ENCODE results near the gene GJB4.
"Not testable (repeated sequence)": the region's sequence is repeated elsewhere in the genome, so short reads cannot be mapped to it uniquely, and the experiment has no call there.

Gene GJB4

DNA sequence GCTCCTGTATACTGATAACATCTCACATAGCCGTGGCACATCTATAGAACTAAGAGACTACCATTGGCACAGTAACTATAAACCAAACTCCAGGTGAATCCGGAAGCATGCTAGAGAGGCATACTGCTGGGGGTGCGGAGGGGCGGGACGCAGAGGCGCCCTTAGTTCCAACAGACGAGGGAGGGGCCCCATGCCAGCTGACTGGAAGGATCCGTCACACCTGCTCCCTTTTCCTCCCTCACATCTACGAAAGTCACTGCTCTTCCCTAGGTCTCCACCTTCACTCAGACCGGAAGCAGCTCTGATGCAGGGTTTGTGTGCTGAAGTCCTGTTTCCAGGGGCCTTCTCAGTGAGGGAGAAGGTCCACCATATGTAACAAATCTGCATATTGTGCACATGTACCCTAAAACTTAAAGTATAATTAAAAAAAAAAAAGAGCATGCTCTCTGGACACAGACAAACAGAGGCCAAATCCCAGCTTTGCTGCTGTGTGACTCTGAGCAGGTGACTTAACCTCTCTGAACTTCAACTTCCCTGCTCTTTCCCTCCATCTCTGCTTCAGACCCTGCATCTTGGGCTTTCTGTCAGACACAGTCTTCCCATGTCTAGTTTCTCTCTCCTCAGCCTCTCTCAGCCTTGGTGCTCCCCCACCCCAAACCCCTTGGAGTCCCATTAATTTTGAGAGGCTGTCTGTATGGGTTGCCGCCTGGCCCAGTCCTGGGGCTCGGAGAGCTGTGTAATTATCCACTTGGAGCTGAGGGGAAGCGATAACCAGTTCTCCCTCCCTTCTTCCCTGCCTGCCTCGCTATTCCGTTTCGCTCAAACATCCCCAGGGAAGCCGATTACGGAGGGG is 12.5 kb upstream of the GJB4 start:
- no peak for DNase-seq (ENCODE audit: extremely low read depth in 1 of 2, low read depth in 1 of 2)

- no peak for DNase-seq (ENCODE audit: extremely low read depth in 1 of 2, low read depth in 1 of 2)
Measured at GRCh38 chr1:34747638-34747941, 11.9 kb upstream of the GJB4 start.

GRCh38 chr1:34749992-34750391 is 9.5 kb upstream of the GJB4 start:
- DNase-seq (ENCODE audit: extremely low read depth in 1 of 2, low read depth in 1 of 2) = no peak

GRCh38 chr1:34750610-34751009 is 8.9 kb upstream of the GJB4 start:
- DNase-seq (ENCODE audit: extremely low read depth in 1 of 2, low read depth in 1 of 2) = no peak

DNA sequence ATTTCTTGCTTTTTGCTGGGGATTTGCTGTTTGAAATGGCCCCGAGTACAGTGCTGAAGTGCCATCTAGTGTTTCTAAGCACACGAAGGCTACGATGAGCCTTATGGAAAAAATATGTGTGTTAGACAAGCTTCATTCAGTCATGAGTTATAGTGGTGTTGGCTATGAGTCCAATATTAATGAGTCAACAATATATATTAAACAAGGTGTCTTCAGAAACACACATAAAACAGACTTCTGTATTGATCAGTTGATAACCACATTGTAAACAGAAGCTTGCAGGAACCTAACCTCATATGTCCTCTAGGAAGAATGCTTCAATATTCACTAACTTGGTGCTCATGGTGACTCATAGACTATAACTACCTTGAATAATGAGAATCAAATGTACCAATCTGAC is 6.4 kb upstream of the GJB4 start:
- no peak for DNase-seq (ENCODE audit: extremely low read depth in 1 of 2, low read depth in 1 of 2)

DNA sequence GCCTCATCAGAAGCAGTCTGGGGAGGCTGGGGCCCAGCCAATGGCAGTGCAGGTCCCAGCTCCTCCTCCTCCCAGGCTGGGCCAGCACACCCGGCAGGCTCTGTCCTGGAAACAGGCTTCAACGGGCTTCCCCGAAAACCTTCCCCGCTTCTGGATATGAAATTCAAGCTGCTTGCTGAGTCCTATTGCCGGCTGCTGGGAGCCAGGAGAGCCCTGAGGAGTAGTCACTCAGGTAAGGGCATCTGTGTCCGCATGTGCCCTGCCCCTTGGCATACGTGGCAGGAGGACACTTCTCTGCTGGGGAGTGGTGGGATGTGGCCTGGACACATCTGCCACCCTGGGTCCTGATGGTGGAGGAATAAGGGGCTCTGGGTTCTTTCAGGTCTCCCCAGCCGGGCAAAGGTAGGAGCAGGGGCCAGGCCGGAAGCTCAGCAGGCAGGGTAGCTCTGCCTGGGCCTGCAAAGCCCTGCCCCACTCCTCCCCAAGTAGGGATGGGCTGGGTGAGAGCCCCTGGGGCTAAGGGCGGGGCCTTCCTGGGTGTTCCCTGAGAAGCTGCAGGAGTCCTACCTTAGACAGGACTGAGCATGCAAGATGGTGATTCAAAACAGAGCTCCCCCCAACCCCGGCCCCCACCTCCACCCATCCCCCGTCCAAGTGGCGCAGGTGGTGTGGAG is 4.4 kb upstream of the GJB4 start, which contains the start of gene GJB5:
Gene GJB5, plus strand, starts transcription at position 84 of the 674 bp plus-strand sequence. CDS start 2,284 bp downstream, outside the sequence.
- no peak for DNase-seq (ENCODE audit: extremely low read depth in 1 of 2, low read depth in 1 of 2)

GRCh38 chr1:34755961-34756360 is 3.6 kb upstream of the GJB4 start:
- DNase-seq (ENCODE audit: extremely low read depth in 1 of 2, low read depth in 1 of 2) = no peak

DNA sequence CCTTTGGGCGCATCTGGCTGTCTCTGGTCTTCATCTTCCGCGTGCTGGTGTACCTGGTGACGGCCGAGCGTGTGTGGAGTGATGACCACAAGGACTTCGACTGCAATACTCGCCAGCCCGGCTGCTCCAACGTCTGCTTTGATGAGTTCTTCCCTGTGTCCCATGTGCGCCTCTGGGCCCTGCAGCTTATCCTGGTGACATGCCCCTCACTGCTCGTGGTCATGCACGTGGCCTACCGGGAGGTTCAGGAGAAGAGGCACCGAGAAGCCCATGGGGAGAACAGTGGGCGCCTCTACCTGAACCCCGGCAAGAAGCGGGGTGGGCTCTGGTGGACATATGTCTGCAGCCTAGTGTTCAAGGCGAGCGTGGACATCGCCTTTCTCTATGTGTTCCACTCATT is 2.2 kb upstream of the GJB4 start:
- DNase-seq (ENCODE audit: extremely low read depth in 1 of 2, low read depth in 1 of 2) = no peak

DNA sequence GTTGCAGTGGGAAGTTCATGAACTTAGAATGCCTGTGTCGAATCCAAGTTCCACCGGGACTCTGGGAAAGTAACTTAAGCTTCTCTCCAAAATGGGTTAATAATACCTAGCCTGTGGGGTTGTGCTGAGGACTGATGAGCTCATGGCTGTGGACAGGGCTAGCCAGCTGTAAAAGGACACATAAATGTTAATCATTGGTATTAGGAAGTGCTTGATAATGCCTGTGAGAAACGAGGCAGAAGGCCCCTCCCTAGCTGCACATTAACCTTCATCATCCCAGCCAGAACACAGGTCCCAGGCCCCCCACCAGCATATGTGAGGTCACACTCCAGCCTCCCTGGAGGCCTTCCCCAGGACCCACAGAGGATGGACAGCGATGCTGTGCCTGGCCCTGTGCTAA is 789 bp upstream of the GJB4 start:
- no peak for DNase-seq (ENCODE audit: extremely low read depth in 1 of 2, low read depth in 1 of 2)

DNA sequence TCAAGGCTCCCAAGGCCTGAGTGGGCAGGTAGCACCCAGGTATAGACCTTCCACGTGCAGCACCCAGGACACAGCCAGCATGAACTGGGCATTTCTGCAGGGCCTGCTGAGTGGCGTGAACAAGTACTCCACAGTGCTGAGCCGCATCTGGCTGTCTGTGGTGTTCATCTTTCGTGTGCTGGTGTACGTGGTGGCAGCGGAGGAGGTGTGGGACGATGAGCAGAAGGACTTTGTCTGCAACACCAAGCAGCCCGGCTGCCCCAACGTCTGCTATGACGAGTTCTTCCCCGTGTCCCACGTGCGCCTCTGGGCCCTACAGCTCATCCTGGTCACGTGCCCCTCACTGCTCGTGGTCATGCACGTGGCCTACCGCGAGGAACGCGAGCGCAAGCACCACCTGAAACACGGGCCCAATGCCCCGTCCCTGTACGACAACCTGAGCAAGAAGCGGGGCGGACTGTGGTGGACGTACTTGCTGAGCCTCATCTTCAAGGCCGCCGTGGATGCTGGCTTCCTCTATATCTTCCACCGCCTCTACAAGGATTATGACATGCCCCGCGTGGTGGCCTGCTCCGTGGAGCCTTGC is 1.7 kb downstream of the GJB4 start:
- DNase-seq (ENCODE audit: extremely low read depth in 1 of 2, low read depth in 1 of 2) = no peak

GRCh38 chr1:34761776-34762307 is 2.3 kb downstream of the GJB4 start:
- DNase-seq (ENCODE audit: extremely low read depth in 1 of 2, low read depth in 1 of 2) = no peak

DNA sequence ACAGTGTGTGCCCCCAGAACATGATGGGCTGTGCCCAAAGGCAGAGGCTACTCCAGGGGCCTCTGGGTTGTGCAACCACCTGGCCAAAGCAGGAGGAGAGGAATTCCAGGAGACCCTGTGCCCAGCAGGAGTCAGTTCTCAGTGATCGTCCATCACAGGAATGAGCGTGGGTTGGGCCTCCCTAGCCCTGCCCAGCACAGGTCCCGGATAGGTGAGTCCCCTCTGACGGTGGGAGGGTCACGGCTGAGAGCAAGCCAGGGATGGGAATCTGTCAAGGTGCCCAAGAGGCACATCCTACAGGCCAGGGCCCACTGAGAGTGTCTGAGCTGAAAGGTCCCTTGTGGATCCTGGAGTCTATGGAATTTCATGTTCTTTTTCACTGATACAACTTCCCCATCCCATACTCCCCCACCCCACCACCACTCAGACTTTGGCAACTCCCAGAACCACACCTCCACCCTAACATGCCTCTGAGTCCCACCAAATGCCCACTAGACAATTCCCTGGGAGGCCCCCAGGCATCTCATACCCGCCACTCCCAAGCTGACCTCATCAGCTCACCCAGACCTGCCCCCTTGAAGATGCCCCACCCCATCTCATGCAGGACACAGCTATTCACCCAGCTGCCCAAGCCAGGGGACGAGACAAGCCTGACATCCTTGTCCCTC is 3.1 kb downstream of the GJB4 start:
- no peak for DNase-seq (ENCODE audit: extremely low read depth in 1 of 2, low read depth in 1 of 2)

DNA sequence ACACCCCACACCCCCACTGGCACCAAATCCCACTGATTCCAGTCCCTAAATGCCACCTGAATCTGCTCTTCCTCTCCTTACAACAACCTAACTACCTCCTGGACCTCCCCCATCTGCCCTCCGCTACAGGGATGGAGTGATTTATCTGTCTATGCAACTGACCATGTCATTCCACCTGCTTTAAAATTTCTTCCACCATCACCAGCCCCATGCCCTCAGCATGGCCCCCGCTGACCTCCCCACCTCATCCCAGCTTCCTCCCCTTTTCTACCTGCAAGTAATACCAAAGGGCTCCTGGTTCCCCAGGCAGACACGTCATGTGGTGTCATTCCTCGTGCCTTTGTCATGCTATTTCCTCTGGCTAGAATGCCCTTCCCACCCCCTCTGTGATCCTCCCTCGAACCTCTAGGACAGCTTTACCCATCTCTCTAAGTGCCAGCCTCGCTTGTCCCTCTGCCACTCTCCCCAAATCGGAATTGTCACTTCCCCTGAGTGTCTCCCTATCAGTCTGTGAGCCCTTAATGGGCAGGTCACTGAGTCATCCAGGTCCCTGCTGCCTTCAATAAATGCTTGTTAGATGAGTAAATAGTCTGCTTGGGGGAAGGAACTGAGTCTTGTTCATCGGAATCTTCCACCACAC is 3.7 kb downstream of the GJB4 start:
- DNase-seq (ENCODE audit: extremely low read depth in 1 of 2, low read depth in 1 of 2) = no peak

GRCh38 chr1:34768856-34769255 is 9.3 kb downstream of the GJB4 start:
- no peak for DNase-seq (ENCODE audit: extremely low read depth in 1 of 2, low read depth in 1 of 2)

DNA sequence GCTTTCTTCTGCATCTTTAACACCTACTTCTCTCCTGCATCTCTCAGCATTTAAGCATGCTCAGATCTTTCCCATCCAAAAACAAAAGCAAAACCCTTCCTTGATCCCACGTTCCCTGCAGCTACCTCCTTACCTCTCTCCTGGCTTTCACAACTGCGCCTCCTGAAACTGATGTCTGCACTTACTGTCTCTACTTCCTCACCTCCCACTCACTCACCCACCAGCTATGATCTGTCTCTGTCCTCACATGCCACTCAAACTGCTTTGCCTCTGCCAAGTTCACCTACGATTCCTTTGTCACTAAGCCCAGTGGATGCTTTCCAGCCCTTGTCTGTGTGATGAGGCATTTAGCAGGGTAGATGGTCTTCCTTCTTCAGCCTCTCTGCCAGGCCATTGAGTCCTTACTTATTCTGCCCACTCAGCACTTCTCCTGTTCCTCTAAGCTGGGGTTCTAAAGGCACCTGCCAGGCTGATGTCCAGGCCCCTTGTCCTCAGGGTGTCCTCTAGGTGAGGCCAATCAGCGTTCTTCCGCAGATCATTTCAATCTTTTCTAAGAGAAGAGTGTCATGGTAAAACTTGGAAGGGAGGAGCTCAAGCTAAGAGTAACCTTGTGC is 11.5 kb downstream of the GJB4 start:
- no peak for DNase-seq (ENCODE audit: extremely low read depth in 1 of 2, low read depth in 1 of 2)

DNA sequence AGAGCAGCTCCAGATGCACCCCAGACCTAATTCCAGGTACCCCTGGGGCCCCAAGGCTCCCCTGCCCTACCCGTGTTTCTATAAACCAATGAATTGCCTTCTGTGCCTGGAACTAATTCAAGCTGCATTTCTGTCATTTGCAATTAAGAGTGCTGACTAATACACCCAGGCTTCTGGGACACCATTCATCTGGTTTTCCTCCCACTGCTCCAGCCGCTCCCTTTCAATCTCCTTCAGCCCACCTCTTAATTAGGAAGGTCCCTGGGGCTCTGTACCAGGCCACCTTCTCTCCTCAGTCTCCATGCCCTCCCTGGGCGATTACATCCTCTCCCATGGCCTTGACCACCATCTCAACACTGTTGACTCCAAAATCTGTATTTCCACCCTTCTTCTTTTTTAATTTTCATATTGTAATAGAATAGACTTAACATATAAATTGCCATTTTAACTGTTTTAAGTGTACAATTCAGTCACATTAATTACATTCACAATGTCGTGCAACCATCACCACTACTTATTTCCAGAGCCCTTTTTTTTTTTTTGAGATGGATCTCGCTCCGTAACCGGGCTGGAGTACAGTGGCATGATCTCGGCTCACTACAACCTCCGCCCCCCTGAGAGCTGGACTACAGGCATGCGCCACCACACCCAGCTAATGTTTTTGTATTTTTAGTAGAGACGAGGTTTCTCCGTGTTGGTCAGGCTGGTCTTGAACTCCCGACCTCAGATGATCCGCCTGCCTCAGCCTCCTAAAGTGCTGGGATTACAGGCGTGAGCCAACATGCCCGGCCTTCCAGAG is 12.2 kb downstream of the GJB4 start:
- no peak for DNase-seq (ENCODE audit: extremely low read depth in 1 of 2, low read depth in 1 of 2)

DNA sequence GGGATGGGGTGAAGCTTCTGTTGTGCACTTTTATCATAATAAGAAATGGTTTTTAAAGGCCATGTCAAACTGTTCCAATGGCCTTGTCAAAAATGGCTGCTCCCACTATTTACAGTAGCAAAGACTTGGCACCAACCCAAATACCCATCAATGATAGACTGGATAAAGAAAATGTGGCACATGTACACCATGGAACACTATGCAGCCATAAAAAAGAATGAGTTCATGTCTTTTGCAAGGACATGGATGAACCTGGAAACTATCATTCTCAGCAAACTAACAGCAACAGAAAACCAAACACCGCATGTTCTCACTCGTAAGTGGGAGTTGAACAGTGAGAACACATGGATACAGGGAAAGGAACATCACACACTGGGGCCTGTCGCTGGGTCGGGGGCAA is 13.6 kb downstream of the GJB4 start:
- not testable (repeated sequence) for DNase-seq (ENCODE audit: extremely low read depth in 1 of 2, low read depth in 1 of 2)

GRCh38 chr1:34774957-34775356 is 15.4 kb downstream of the GJB4 start:
- DNase-seq (ENCODE audit: extremely low read depth in 1 of 2, low read depth in 1 of 2) = no peak

- no peak for DNase-seq (ENCODE audit: extremely low read depth in 1 of 2, low read depth in 1 of 2)
Measured at GRCh38 chr1:34776911-34777310, 17.4 kb downstream of the GJB4 start.

All from stimulated activated CD8-positive, alpha-beta memory T cell treated with anti-CD3 and anti-CD28 coated beads, Interleukin-7, amount 100 ng/mL, for 48 hours (primary cell).